ENCODE measurements around the gene S100A9. TPM values are rescaled to one million over a fixed set of nuclear protein-coding genes. Genes with fewer than 3 reads are reported as not detected.

S100A9 gene
- total RNA-seq, 1 donor from 2014 or later, result 1,065 TPM

GRCh38 chr1:153397924-153398651, 40.4 kb downstream of the S100A9 start:
- no peak for TF ChIP-seq CTCF (conservative IDR thresholded peaks at IDR 0.05)
- no peaks in the 10 kb centered on the region for H3K4me1 Mint-ChIP-seq (ENCODE audit: unreplicated experiment)
- no peaks in the 10 kb centered on the region for H3K9me3 Mint-ChIP-seq
- no peak overlapping the region for H3K27ac Mint-ChIP-seq
- peak; percentile 45 for DNase-seq (ENCODE audit: extremely low spot score, unreplicated experiment)
- no peak overlapping the region for H3K4me3 Mint-ChIP-seq
- no peaks in the 10 kb centered on the region for H3K36me3 Mint-ChIP-seq
- H3K27me3 Mint-ChIP-seq, result peaks cover 10% of the 10 kb centered on the region

GRCh38 chr1:153399401-153400055, 41.9 kb downstream of the S100A9 start:
- peak; percentile 32 for DNase-seq (ENCODE audit: extremely low spot score, unreplicated experiment)
- H3K4me1 Mint-ChIP-seq (ENCODE audit: unreplicated experiment), result no peaks in the 10 kb centered on the region
- TF ChIP-seq CTCF (conservative IDR thresholded peaks at IDR 0.05), result no peak
- no peak overlapping the region for H3K4me3 Mint-ChIP-seq
- H3K27me3 Mint-ChIP-seq, result peaks cover 8% of the 10 kb centered on the region
- H3K9me3 Mint-ChIP-seq, result no peaks in the 10 kb centered on the region
- no peaks in the 10 kb centered on the region for H3K36me3 Mint-ChIP-seq
- no peak overlapping the region for H3K27ac Mint-ChIP-seq

GRCh38 chr1:153400244-153400643, 42.6 kb downstream of the S100A9 start:
- H3K36me3 Mint-ChIP-seq, result no peaks in the 10 kb centered on the region
- no peaks in the 10 kb centered on the region for H3K9me3 Mint-ChIP-seq
- no peak for DNase-seq (ENCODE audit: extremely low spot score, unreplicated experiment)
- no peak for TF ChIP-seq CTCF (conservative IDR thresholded peaks at IDR 0.05)
- H3K27me3 Mint-ChIP-seq, result peaks cover 7% of the 10 kb centered on the region
- no peaks in the 10 kb centered on the region for H3K4me1 Mint-ChIP-seq (ENCODE audit: unreplicated experiment)
- H3K27ac Mint-ChIP-seq, result no peak overlapping the region
- no peak overlapping the region for H3K4me3 Mint-ChIP-seq

- H3K27ac Mint-ChIP-seq, result no peak overlapping the region
- no peaks in the 10 kb centered on the region for H3K9me3 Mint-ChIP-seq
- DNase-seq (ENCODE audit: extremely low spot score, unreplicated experiment), result no peak
- H3K27me3 Mint-ChIP-seq, result peaks cover 1% of the 10 kb centered on the region
- no peaks in the 10 kb centered on the region for H3K36me3 Mint-ChIP-seq
- H3K4me1 Mint-ChIP-seq (ENCODE audit: unreplicated experiment), result no peaks in the 10 kb centered on the region
- no peak for TF ChIP-seq CTCF (conservative IDR thresholded peaks at IDR 0.05)
- H3K4me3 Mint-ChIP-seq, result no peak overlapping the region
Measured at GRCh38 chr1:153401461-153401860, 43.8 kb downstream of the S100A9 start.

GRCh38 chr1:153402226-153402625, 44.6 kb downstream of the S100A9 start:
- no peak for TF ChIP-seq CTCF (conservative IDR thresholded peaks at IDR 0.05)
- H3K4me1 Mint-ChIP-seq (ENCODE audit: unreplicated experiment), result no peaks in the 10 kb centered on the region
- no peaks in the 10 kb centered on the region for H3K36me3 Mint-ChIP-seq
- H3K27me3 Mint-ChIP-seq, result no peaks in the 10 kb centered on the region
- no peak for DNase-seq (ENCODE audit: extremely low spot score, unreplicated experiment)
- H3K4me3 Mint-ChIP-seq, result no peak overlapping the region
- H3K9me3 Mint-ChIP-seq, result no peaks in the 10 kb centered on the region
- no peak overlapping the region for H3K27ac Mint-ChIP-seq

Data from type B pancreatic cell (in vitro differentiated cells).